GM12875 (cell line): ENCODE measurements around the gene PIP5K1B.
"Not testable (repeated sequence)": the region's sequence is repeated elsewhere in the genome, so short reads cannot be mapped to it uniquely, and the experiment has no call there.

Experiments
- H3K4me3 ChIP-seq: one replicate; pipeline ENCODE4 v1.5.1; 2011; ENCODE audit warnings: low read depth, low read length, control low read depth
- CTCF ChIP-seq: IDR thresholded peaks from 2 replicates; pipeline ENCODE4 v1.5.1; 2011; ENCODE audit warnings: low read depth, mild to moderate bottlenecking, control low read depth, inconsistent platforms, low read length, moderate library complexity, borderline replicate concordance; ENCODE audit not compliant: insufficient read depth

PIP5K1B gene

GRCh38 chr9:69040646-69041045 lies 335.6 kb downstream of the PIP5K1B start:
- TF ChIP-seq CTCF, result no peak
- no peak overlapping the region for H3K4me3 ChIP-seq

- H3K4me3 ChIP-seq, result no peak overlapping the region
- TF ChIP-seq CTCF, result no peak
Measured at GRCh38 chr9:69044240-69045219, 339.5 kb downstream of the PIP5K1B start.

- TF ChIP-seq CTCF, result no peak
- no peak overlapping the region for H3K4me3 ChIP-seq
Measured at GRCh38 chr9:69045821-69046220, 340.8 kb downstream of the PIP5K1B start.

GRCh38 chr9:69046723-69047122 lies 341.7 kb downstream of the PIP5K1B start:
- no peak for TF ChIP-seq CTCF
- no peak overlapping the region for H3K4me3 ChIP-seq

GRCh38 chr9:69047371-69047770 lies 342.3 kb downstream of the PIP5K1B start:
- TF ChIP-seq CTCF, result no peak

GRCh38 chr9:69049094-69049493 lies 344.1 kb downstream of the PIP5K1B start:
- no peak overlapping the region for H3K4me3 ChIP-seq

More at GRCh38 chr9:69047371-69047770, 342.3 kb downstream of the PIP5K1B start:
- H3K4me3 ChIP-seq, result no peak overlapping the region

GRCh38 chr9:69050936-69051335 lies 345.9 kb downstream of the PIP5K1B start:
- H3K4me3 ChIP-seq, result not testable (repeated sequence)

More at GRCh38 chr9:69049094-69049493, 344.1 kb downstream of the PIP5K1B start:
- TF ChIP-seq CTCF, result no peak
